Vagina (tissue), 2 donors: ENCODE measurements around the gene CHRNG.

Experiments
- CTCF ChIP-seq, 3 experiments: fragments of 450-650 bp in 2 of 3; fragments of 200-600 bp in 1 of 3; sonication (generic) in 1 of 3; IDR thresholded peaks; one replicate each; pipeline ENCODE4 v1.5.1; 2017 to 2019; ENCODE audit warnings: antibody characterized with exemption in 3 of 3, mild to moderate bottlenecking in 2 of 3, moderate library complexity in 2 of 3
- POLR2A ChIP-seq, 2 donors: fragments of 450-650 bp; IDR thresholded peaks; one replicate each; pipeline ENCODE4 v1.6.1; 2017; ENCODE audit warnings: antibody characterized with exemption in 2 of 2, mild to moderate bottlenecking in 2 of 2, moderate library complexity in 2 of 2
- POLR2AphosphoS5 ChIP-seq, 2 donors: sonication (generic); formaldehyde crosslinking; IDR thresholded peaks; one replicate each; pipeline ENCODE4 v1.9.0; 2017; ENCODE audit warnings: antibody characterized with exemption in 2 of 2, mild to moderate bottlenecking in 2 of 2, low read depth in 1 of 2; ENCODE audit not compliant: insufficient read depth in 1 of 2

- TF ChIP-seq CTCF (IDR thresholded peaks at IDR 0.05) = no peak
- TF ChIP-seq POLR2A (IDR thresholded peaks at IDR 0.05) = no peak
- no peak for TF ChIP-seq POLR2AphosphoS5 (IDR thresholded peaks at IDR 0.05; ENCODE audit: insufficient read depth in 1 of 2, low read depth in 1 of 2)
Measured at GRCh38 chr2:232576995-232577394, 37.5 kb downstream of the CHRNG start.
